SK-N-MC (cell line): ENCODE measurements around the gene CPAMD8.

ENCODE experiments used
- EZH2 ChIP-seq: fragments of 200-600 bp; sonication (generic); IDR thresholded peaks from one replicate; pipeline ENCODE4 v1.6.1; 2017; ENCODE audit warnings: antibody characterized with exemption
- FOXP2 ChIP-seq: optimal IDR thresholded peaks from 2 replicates; pipeline ENCODE3; 2011; ENCODE audit warnings: mild to moderate bottlenecking, moderate library complexity; ENCODE audit not compliant: insufficient read depth; ENCODE audit errors: extremely low read length, control extremely low read depth
- POLR2AphosphoS5 ChIP-seq: IDR thresholded peaks from 2 replicates; pipeline ENCODE4 v1.6.1; 2012; ENCODE audit warnings: mild to moderate bottlenecking, low read depth, low read length, borderline replicate concordance

DNA sequence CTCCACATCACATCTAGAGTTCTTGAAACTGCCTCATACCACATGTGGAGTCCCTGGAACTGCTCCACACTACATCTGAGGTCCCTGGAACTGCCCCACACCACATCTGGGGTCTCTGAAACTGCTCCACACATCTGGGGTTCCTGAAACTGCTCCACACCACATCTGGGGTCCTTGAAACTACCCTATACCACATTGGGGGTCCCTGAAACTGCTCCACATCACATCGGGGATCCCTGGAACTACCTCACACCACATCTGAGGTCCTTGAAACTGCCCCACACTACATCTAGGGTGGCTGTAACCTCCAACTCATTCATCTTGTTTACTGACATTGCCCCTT is 104.0 kb downstream of the CPAMD8 start:
- no peak for TF ChIP-seq EZH2
- no peak for TF ChIP-seq POLR2AphosphoS5
- TF ChIP-seq FOXP2, result no peak
